A549 (cell line): ENCODE data around the gene MFSD8.

Experiments used
- CEBPB ChIP-seq, 2 experiments: fragments of >200 bp in 1 of 2; sonication (Bioruptor Twin) in 1 of 2; formaldehyde crosslinking in 1 of 2; IDR thresholded peaks; 2 replicates each; pipeline ENCODE4 v1.6.1; 2012 to 2016
- CHD2 ChIP-seq: fragments of 150-350 bp; IDR thresholded peaks from 2 replicates; pipeline ENCODE4 v1.6.1; 2014; ENCODE audit warnings: low read length; ENCODE audit not compliant: partially characterized antibody
- EP300 ChIP-seq, 2 experiments: fragments of >200 bp; sonication (Bioruptor Twin); formaldehyde crosslinking; IDR thresholded peaks; 2 replicates in 1 of 2; 3 replicates in 1 of 2; pipeline ENCODE4 v1.6.1; 2016 to 2017
- HDAC2 ChIP-seq: fragments of 200-600 bp; sonication (generic); IDR thresholded peaks from 2 replicates; pipeline ENCODE4 v1.6.1; 2016
- JUNB ChIP-seq: fragments of >200 bp; sonication (Bioruptor Twin); formaldehyde crosslinking; IDR thresholded peaks from 2 replicates; pipeline ENCODE4 v1.6.1; 2016
- MAZ ChIP-seq: fragments of 150-350 bp; IDR thresholded peaks from 2 replicates; pipeline ENCODE4 v1.6.1; 2014; ENCODE audit warnings: antibody characterized with exemption, low read depth, low read length, borderline replicate concordance
- MYC ChIP-seq: IDR thresholded peaks from 2 replicates; pipeline ENCODE4 v1.6.1; 2012; ENCODE audit warnings: mild to moderate bottlenecking, inconsistent platforms, low read length, improper control_type of control experiment, borderline replicate concordance
- POLR2A ChIP-seq: IDR thresholded peaks from 2 replicates; pipeline ENCODE4 v1.6.1; 2012; ENCODE audit warnings: mild to moderate bottlenecking, low read length
- SMC3 ChIP-seq: fragments of >200 bp; sonication (Bioruptor Twin); formaldehyde crosslinking; IDR thresholded peaks from 3 replicates; pipeline ENCODE4 v1.6.1; 2018; ENCODE audit warnings: inconsistent platforms
- TF ChIP-seq, protein P1 (sequence below): fragments of >200 bp; sonication (Bioruptor Twin); formaldehyde crosslinking; IDR thresholded peaks from 3 replicates; pipeline ENCODE4 v1.5.1; 2016
- TF ChIP-seq, protein P2 (sequence below): fragments of 450-650 bp; IDR thresholded peaks from 2 replicates; pipeline ENCODE4 v1.6.1; 2014; ENCODE audit warnings: antibody characterized with exemption
- TF ChIP-seq, protein P3 (sequence below): IDR thresholded peaks from 2 replicates; pipeline ENCODE4 v1.6.1; 2012

DNA sequence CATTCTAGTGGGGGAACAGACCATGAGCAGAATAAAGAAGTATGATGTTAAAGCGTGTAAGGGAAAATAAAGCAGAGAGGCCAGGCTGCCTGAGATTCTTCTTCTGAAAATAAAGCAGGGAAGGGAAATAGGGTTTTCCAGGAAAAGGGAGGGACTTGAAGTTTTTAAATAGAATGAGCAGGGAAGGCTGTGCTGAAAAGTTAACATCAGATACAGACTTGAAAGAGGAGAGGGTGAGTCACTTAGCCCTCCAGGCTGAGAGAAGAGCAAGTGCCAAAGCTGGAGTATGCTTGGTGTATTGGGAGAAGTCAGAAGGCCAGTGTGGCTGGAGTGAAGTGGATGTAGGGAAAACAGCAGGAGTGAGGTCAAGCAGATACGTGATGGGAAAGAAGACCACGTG is 94.3 kb downstream of the MFSD8 start:
- TF ChIP-seq, protein P1, sequence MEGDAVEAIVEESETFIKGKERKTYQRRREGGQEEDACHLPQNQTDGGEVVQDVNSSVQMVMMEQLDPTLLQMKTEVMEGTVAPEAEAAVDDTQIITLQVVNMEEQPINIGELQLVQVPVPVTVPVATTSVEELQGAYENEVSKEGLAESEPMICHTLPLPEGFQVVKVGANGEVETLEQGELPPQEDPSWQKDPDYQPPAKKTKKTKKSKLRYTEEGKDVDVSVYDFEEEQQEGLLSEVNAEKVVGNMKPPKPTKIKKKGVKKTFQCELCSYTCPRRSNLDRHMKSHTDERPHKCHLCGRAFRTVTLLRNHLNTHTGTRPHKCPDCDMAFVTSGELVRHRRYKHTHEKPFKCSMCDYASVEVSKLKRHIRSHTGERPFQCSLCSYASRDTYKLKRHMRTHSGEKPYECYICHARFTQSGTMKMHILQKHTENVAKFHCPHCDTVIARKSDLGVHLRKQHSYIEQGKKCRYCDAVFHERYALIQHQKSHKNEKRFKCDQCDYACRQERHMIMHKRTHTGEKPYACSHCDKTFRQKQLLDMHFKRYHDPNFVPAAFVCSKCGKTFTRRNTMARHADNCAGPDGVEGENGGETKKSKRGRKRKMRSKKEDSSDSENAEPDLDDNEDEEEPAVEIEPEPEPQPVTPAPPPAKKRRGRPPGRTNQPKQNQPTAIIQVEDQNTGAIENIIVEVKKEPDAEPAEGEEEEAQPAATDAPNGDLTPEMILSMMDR: no peak
- TF ChIP-seq MYC: no peak
- no peak for TF ChIP-seq CEBPB (IDR thresholded peaks at IDR 0.05)
- TF ChIP-seq, protein P2, sequence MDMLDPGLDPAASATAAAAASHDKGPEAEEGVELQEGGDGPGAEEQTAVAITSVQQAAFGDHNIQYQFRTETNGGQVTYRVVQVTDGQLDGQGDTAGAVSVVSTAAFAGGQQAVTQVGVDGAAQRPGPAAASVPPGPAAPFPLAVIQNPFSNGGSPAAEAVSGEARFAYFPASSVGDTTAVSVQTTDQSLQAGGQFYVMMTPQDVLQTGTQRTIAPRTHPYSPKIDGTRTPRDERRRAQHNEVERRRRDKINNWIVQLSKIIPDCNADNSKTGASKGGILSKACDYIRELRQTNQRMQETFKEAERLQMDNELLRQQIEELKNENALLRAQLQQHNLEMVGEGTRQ: no peak
- TF ChIP-seq EP300 (IDR thresholded peaks at IDR 0.05): no peak
- no peak for TF ChIP-seq JUNB
- TF ChIP-seq, protein P3, sequence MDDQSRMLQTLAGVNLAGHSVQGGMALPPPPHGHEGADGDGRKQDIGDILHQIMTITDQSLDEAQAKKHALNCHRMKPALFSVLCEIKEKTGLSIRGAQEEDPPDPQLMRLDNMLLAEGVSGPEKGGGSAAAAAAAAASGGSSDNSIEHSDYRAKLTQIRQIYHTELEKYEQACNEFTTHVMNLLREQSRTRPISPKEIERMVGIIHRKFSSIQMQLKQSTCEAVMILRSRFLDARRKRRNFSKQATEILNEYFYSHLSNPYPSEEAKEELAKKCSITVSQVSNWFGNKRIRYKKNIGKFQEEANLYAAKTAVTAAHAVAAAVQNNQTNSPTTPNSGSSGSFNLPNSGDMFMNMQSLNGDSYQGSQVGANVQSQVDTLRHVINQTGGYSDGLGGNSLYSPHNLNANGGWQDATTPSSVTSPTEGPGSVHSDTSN: no peak
- no peak for TF ChIP-seq HDAC2
- TF ChIP-seq CHD2: no peak
- no peak for TF ChIP-seq MAZ
- no peak for TF ChIP-seq POLR2A
- no peak for TF ChIP-seq SMC3
